GM03348 (cell line): ENCODE data around the gene GNB5.
"Not testable (repeated sequence)": the region's sequence is repeated elsewhere in the genome, so short reads cannot be mapped to it uniquely, and the experiment has no call there.

Experiments used
- DNase-seq: peaks from one replicate; pipeline ENCODE4 v3.0.0; 2012; ENCODE audit warnings: low spot score

Gene GNB5

DNA sequence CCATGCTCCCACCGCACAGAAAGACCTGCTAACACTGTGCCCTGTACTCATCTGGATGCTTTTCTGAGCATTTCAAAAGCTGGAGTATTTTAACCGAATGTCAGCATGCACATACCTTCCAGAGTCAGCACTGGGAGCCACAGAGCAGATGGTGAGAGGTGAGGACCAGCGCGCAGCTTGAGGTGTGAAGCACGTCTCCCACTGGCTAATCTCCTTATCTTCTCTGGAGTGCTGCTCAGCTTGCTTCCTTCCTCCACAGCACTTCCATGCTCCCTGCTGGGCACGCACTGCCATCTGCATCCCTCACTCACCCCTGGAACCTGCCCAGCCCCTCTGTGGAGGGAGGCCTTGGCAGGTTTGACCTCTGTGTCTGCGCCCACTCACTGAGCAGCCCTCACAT, at the start of gene GNB5:
Gene GNB5, minus strand, starts transcription at position 186 of the 400 bp plus-strand sequence. CDS start 6,716 bp downstream, outside the sequence.
- DNase-seq: no peak

DNA sequence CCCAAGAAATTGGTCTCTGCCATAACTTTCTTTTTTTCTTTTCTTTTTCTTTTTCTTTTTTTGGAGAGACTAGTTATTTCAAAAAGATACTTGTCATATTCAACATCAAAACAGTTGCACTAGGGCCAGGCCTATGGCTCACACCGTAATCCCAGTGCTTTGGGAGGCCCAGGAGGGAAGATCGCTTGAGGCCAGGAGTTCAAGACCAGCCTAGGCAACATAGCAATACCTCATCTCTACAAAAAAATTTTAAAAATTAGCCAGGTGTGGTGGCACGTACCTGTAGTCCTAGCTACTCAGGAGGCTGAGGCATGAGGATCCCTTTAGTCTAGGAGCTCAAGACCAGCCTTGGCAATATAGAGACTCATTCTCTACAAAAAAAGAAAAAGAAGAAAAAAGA, 49.0 kb upstream of the GNB5 start:
- no peak for DNase-seq

DNA sequence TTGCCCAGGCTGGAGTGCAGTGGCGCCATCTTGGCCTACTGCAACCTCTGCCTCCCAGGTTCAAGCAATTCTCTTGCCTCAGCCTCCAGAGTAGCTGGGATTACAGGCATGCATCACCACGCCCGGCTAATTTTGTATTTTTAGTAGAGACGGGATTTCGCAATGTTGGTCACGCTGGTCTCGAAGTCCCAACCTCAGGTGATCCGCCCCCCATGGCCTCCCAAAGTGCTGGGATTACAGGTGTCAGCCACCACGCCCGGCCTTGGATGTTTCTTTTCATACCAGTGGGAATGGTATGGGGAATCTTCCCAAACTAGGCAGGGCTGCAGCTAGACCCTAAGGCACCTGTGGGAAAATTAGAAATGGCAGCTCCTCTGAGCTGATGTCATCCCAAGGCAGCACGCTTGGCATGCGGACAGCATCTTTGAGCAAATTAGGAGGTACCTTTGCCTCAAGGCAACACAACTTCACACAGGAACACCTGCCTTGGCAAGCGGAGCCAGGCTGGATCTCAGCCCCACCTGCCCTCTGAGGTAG, 47.9 kb upstream of the GNB5 start:
- not testable (repeated sequence) for DNase-seq

DNA sequence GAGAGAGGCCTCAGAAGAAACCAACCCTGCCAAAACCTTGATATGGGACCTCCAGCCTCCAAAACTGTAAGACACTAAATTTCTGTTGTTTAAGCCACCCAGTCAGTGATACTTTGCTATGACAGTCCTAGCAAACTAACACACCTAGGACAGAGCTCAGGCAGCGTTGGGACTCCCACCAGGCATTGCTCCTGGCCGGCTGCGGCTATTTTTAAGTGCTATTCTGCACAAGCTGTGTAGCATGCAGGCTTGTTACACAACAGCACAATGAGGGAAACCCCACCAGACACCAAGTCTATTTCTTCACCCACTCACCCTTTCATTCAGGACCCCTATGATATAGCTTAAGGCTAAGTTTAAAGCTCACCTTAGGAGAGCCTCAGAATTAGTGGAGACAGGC, 47.0 kb upstream of the GNB5 start:
- no peak for DNase-seq

DNA sequence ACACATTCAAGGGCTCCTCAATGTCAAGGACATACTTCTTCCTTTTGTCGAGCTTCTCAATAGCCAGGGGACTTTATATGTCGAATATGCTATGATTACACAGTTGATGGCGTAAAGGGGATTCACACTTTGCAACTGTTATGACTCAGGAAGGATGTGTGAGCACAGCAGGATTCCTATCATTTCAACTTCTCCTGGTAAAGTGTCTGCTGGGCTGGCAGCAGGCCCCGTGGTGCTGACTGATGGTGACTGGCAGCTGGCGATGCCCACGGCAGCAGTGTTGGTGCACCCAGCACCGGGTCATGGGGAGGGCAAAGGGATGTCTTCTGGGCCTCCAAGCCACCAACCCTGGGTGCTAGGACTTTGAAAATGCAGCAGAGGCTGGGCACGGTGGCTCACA, 44.8 kb upstream of the GNB5 start:
- no peak for DNase-seq

DNA sequence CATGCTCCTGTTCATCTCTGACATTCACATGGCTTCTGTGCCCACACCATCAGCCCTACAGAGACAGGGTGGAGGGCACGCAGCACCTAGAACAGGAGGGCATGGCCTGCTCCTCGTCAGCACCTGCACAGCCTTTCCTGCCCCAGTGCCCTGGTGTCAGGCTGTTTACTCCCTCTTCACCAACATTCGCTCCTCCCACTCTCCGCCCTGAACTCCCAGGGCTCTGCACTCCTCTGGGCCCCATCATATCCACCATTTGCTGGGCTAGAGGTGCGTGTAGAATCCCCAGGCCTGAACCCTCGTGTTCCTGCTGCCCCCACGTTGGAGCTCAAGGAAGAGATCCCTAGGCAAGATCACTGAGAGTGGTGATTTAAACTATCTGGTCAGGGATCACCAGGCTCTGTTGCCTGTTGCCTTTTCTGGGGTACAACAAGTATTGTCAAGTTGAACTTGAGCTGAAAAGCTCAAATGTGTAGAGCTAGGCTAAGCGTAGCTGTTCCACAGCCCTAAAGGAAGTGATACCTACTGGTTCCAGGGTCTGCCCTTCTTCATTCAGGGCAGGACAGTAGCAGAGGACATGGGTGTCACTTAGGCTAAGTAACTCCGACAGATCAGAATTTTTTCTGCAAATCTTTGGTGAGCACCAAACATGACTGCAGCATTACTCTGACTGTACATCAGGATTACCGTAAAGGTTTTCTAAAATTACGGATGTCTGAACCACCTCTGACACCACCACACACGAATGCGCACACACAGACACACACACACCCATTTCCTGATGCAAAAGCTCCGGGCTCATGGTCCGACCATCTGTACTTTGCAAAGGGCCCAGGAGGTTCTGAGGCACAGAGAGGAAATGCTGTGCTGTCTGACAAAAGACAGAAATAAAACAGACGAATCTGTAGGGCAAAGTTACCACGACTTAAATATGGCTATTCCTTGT, 43.7 kb upstream of the GNB5 start:
- DNase-seq: no peak

DNA sequence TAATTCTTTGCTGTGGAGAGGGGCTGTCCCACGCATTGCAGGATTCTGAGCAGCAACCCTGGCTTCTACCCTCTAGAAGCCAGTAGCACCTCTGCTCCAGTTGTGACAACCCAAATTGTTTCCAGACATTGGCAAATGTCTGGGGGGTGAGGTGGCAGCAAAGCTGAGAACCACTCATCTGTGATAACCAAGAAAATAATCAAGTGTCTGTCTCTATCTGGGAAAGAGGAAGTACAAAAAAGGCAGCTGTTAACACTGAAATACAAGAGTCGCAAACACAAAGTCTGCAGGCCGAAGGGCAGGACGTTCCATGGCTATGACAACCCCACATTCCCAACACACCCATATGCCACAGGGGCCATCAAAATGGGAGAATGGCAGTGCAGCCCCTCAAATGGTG, 42.2 kb upstream of the GNB5 start:
- peak; percentile 32 for DNase-seq

DNA sequence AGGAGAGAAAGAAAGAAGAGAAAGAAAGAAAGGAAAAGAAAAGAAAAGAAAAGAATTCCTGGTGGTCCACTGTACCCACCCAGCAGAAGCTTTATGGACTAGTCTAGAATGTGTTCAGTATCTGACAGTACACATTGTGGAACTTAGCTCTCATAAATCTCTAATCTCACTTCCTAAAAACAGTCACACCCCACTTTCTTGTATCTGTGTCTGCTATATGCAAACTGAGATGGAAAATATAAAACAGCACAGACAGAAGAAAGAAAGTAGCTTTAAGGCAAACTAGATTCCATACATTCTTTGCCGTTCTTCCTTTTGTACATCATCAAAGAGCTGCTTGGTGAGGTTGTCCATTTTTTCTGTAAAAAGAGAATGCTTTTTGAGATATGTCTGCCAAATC, 41.1 kb upstream of the GNB5 start:
- DNase-seq: no peak

DNA sequence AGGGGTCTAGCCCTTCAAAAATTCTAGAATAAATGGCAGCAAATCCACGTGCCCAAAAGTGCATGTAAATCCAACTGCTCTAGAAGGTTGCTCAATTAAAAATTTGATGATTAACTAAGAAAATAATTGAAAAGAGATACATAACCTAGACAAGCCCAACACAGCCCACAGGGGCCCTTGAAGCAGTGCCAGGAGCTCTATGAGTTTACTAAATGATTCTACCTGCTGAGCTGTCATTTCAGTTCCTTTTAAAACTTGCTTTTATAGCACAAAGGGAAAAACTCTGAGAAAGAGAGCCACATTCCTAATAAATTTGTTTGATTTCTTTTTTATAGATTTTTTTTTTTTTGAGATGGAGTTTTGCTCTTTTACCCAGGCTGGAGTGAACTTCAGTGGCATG, 38.9 kb upstream of the GNB5 start:
- DNase-seq: no peak

DNA sequence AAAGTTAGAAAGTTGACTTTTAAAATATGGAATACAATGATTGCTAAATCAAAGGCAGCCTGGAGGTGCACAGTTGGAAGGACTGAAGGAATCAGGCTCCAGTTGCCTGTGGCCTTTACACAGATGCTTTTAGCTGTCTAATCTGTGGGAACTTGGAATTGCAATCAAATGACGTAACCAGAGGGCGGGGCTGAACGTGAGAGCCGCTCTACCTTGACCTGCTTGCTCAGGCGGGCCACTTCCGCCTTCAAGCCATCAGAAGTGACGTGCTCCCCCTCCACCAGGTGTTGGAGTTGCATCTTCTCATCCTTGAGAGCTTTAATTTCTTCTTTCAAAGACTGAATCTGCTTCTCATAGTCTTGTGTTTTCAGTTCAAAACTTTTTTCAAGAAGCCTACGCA, 37.7 kb upstream of the GNB5 start:
- no peak for DNase-seq

DNA sequence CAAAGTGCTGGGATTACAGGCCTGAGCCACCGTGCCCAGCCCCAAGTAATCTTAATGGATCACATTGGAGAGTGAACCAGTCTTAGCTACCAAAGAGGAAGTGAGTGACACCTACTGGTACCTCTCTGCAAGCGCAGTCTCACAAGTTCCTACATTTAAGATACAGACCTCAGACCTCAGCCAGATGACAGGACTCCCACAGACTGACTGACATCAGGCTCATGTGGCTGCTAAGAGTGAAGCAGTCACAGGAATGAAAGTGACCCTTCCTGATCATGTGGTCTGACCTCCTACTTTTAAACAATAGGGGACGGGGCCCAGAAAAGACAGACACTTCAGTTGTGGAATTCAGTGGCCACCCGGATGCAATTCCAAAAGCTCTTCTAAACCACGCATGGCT, 36.3 kb upstream of the GNB5 start:
- peak; percentile 89 for DNase-seq

DNA sequence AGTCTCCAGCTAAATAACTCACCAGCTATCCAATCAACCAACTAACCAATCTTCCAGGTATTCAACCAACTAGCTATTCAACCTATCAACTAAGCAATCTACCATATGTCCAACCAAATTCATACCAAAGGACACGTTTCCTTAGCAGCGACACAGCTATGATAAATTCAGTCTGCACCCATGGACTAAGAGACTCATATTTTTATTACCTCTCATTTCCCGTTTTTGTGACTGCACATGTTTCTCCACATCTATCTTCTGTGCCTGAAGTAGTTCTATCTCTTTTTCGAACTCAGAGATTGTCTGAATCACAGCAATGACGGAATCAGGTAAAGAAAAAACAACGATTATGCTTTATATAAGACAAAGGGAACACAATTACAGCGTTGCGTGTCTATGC, 34.0 kb upstream of the GNB5 start:
- DNase-seq: no peak

DNA sequence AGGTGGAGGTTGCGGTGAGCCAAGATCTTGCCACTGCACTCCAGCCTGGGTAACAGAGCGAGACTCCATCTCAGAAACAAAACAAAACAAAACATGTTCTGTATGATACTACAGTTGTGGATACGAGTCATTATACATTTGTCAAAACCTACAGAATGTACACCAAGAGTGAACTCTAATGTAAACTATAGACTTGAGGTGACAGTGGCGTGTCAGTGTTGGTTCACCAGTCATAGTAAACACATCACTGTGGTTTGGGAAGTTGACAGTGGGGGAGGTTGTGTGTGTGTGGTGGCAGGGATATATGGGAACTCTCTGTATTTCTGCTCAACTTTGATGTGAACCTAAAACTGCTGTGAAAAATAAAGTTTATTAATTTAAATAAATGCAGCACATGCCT, 33.0 kb upstream of the GNB5 start:
- no peak for DNase-seq

DNA sequence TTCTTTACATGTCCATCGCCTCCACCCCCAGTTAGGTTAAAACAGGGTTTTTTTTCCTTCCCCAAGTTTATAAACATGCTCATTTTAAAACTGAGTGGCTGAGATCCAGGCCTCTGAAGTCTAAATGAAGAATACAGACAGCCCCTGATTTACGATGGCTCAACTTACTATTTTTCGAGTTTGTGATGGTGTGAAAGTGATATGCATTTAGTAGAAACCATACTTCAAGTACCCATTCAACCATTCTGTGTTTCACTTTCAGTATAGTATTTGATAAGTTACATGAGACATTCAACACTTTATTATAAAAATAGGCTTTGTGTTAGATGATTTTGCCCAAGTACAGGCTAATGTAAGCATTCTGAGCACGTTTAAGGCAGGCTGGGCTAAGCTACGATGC, 30.5 kb upstream of the GNB5 start:
- no peak for DNase-seq

DNA sequence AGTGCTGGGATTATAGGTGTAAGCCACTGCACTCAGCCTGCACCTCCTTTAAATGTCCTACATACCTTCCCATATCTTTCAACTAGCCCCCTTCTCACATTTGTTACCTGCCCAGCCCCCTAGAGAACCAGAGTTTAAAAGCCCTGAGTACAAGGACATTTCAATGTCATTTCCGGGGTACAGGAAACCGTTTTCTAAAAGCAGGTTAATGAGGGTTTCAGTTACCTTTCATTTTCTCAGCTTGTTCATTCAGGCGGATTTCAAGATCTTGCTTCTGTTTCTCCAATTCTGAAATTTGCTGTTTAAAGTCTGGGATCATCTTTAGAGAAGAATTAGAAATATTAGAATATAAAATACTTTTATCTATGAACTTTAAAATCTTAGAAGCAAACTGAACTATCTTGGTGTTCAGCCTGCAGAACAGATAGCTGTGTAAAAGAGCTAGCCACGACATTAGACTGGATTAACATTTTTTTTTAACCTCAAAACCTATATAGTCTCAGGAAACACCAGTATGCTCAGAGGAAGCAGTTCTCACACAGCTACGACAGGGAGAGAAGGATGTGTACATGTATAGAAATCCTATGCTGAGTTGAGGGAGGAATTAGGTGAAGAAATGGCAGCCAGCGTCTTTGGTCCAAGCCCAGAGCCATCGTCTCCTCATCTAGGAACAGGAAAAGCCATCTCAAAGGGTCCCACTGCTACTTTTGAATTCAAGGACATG, 29.9 kb upstream of the GNB5 start:
- DNase-seq: no peak

DNA sequence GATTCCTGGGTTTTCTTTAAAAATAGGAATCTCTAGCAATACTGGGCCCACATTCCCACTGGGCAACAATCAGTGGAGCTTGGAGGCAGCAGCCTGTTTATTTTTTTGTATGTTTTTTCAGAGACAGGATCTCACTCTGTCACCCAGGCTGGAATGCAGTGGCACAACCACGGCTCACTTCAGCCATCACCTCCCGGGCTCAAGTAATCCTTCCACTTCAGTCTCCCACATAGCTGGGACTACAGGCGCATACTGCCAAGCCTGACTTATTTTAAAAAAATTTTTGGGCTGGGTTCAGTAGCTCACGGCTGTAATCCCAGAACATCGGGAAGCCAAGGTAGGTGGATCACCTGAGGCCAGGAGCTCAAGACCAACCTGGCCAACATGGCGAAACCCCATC, 29.1 kb upstream of the GNB5 start:
- no peak for DNase-seq

DNA sequence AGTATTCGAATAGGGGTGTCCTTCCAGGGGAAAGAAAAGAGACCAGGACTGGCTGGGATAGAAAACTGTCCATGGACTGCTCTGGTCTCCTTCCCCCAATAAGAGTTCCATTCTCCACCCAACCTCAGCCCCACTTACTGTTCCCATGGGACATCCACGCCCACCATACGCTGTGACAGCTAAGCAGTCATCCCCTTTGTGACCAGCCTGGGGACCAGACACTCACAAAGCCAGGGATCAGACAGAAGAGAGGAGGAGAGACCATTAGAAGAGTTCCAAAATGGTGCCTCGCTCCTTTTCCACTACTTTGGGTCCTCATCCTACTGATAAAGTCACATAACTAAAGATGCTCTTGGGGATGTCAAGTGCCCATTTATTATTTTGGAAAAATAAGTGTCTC, 27.6 kb upstream of the GNB5 start:
- no peak for DNase-seq

DNA sequence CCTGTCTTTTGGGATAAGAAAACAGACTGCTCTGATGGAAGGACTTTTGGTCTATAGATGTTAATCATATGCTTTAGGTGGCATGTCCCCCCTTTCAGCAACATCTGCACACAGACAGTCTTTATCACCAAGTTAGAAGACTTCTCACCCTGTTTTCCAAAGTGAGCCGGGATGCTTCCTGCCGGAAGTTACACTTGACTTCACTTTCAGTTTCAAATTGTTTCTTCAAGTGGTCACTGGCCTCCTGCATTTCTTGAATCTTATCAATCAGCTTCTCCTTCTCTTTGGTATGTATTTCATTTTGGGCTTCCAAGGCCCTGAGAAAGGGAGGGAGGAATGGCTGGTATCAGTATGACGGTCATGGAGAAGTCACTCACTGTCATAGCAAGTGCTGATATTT, 27.2 kb upstream of the GNB5 start:
- DNase-seq: no peak

DNA sequence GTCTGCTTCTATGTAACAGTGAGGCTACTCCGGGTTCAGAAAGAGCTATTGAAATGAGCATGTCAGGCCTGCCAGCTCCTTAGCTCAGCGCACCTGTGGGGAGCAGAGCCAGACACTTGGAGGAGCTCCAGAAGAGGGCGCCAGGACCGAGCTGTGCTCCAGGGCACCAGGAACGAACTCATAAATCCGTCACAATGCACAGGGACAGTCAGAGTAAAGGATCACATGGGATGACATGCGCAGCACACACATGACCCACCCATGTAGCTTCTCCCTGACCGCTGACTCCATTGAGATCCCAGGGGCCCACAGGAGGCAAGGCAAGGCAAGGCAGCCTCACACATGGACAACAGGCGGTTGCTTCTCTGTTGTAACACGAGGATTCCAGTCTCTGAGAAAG, 26.0 kb upstream of the GNB5 start:
- DNase-seq: no peak

DNA sequence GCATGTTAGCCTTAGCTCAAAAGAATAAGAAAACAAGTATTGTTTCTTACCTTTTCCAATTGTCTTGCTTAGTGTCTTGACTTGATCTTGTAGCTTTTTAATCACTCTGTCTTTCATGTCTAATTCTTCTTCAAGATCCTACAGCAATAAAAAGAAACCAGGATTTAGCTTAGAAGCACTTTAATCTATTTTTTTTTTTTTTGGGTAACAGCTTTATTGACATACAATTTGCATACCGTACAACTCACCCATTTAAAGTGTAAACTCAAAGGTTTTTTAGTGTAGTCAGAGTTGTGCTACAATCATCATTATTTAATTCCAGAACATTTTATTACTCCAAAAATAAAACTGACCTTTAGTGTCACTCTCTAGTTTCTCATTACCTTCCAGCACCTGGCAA, 23.4 kb upstream of the GNB5 start:
- no peak for DNase-seq

DNA sequence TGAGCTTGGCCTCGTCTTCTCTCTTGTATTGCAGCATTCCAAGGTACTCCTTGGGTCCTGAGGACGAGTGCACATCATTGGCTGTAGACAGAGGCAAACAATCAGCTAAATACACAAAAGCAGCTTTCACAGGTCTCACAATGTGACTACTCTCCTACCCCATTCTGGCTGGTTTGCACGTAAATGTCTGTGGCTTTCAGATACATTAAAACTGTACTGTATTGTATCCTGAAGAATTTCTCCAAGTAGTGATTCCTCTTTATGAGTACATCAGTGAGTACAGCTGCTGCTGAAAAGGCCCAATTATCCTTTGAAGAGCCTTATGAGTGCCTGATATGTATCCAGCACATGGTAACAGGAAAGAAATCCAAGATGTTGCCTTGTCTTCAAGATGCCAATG, 22.0 kb upstream of the GNB5 start:
- no peak for DNase-seq

DNA sequence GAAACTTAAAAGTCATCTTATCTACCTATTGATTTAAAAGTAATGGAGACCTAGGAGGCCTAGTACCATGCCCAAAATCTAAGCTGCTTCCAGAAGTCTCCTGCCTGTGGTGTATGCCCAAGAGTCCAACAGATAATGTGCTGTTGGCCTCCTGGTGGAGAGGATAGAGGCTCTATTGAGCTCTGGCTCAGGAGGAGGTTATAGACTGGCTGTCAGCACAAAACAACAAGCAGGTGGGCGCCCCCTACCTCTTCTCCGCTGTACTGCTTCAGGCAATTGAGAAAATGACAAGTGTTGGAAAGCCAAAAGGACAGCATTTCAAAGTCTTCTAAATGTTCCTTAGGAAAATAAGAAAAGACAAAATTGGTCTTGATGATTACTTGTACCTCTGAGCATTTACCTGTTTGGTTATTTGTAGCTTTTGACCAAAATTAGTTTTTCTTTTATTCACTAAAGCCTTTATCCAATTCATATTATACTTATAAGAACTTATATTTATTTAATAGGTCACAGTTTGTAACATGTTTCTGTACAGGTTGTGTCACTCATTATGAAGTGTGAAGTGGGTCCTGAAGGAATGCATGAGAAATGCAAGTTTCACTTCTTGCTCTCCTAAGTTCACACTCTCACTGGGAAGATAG, 17.2 kb upstream of the GNB5 start:
- DNase-seq: peak; percentile 82

DNA sequence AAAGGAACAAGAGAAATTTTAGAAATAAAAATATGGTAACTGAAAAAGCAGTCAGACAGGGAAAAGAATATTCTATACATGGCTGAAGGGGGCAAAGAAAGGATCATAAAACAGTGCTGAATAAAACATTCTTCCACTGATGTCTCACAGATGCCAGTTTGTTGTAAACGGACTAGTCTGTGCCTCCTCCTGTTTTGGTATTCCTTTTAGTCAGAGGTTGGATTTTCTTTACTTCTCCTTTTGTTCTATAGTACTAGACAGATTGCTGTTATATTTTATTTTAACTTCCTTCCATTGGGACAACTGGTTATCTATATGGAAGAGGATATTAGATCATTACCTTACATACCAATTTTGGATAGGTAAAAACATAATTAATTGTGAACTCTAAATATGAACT, 16.0 kb upstream of the GNB5 start:
- no peak for DNase-seq
